ENCODE data around the gene HBS1L.

The HBS1L gene

DNA sequence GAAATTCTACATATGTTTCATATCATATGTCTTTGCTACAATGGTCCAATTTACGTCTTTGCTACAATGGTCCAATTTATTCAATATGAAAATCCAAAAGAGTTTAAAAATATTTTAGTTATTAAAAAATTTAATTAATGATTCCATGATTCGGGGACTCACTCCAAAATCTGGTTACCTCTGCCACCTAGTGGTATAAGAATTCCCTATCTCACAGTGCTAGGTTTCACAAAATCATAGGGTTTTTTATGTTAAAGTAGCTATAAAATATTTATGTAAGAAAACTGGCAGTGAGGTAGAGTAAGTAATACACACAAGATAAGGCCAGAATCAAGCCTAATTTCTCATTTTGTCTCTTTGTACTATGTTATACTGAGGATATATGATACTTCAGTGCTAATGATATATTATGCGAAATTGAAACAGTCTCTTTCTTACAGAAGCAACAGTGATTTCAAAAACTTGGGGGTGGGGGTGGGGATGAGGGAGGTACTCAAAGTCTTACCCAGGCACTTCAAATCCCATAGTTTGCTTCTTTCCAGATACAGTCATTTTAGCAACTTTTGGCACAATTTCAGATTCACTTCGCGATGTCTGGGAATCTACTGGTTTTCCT lies 52.3 kb downstream of the HBS1L start:
- DNase-seq (ENCODE audit: low read depth, low spot score), result no peak

DNA sequence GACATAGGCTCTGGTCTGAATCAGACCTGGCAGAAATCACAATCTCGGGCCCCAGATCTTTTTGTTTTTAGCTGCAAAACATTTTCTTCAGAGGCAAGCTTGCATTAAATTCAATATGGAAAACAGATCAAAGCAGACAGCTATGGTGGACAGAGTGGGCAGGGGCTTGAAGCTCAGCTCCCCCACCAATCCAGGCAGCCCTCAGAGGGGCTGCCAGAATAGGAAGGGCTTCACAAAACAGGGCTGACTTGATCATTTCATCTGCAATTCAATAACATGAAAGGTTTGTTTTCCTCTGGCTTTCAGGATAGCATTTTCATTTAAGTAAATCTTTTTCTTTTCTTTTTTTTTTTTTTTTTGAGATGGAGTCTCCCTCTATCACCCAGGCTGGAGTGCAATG lies 55.5 kb downstream of the HBS1L start:
- DNase-seq (ENCODE audit: low read depth, low spot score), result no peak

DNA sequence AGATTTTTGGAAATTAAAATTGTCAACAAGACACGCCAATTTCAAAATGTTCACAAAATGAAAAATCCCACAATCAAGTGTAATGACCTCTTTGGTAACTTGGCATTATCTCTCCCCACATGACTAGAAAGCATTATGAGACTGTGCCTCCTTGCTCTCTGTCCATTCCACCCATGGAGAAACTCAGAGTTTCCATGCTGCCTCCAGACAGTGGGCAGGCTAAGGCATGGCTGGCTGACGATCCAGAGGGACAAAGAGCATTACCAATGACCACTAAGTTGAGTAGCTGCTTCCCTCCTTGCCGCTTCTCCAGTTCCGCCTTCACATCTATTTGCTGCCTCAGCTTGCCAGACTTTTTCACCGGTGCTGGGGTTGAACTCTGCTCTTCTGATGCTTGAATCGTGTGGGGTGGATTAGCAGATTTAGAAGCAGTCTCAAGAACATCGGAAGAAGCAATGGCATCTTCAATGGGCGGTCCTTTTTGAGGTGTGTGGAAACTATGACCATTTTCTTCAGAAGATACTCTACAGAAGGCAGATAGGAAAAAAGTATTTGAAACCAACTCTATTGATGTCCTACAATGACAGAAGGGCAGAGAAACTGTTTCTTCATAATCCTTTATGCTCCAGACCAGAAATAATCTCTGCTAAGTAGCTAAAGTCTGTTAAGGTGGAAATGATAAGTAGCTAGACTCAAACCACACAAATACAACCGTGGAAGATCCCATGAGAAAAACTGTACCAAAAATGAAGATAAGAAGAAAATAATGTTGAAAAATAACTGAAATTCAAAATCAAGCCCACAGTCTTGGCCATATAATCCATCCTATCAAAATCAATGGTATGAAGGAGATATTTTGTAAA lies 57.3 kb downstream of the HBS1L start:
- no peak for DNase-seq (ENCODE audit: low read depth, low spot score)

DNA sequence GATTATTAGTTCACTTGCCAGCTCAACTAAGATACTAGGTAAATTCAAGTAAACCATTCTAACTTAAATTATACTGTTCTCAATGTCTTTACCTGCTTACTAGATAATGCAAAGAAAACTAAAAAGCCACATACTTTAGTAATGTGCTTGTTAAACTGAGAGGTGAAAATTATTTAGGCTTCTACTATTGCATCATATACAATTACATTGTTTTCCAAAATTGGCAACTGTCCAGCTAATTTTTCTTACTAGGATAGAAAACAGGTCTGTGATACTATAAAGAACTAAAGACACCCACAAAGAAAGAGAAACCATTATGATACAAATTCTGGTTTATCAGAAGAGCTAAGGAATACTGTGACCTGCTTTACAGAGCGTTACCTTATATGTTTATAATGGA lies 59.1 kb downstream of the HBS1L start:
- DNase-seq (ENCODE audit: low read depth, low spot score), result no peak

DNA sequence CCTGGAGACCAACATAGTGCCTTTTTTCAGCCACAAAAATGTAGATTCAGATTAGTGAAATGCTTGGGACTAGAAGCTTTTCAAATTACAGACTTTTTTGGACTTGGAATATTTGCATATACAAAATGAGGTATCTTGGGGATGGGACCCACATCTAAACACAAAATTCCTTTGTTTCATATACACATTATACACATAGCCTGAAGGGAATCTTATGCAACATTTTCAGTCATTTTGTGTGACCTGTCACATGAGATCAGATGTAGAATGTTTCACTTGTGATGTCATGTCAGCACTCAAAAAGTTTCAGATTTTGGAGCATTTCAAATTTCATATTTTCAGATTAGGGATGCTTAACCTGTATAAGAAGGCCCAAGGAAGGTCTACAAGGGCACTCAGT lies 60.2 kb downstream of the HBS1L start:
- no peak for DNase-seq (ENCODE audit: low read depth, low spot score)

DNA sequence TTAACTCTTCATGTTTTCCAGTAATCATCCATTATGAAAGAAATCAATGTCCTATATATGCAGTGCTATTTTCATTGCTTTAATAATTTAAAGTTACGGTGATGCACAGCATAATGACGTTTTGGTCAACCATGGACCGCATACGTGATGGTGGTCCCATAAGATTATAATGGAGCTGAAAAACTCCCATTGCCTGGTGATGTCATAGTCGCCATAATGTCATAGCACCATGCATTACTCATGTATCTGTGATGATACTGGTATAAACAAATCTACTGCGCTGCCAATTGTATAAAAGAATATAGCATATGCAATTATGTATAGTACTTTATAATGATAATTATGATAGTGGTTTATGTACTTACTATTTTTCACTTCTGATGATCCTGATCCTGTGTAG lies 62.5 kb downstream of the HBS1L start:
- no peak for DNase-seq (ENCODE audit: low read depth, low spot score)

DNA sequence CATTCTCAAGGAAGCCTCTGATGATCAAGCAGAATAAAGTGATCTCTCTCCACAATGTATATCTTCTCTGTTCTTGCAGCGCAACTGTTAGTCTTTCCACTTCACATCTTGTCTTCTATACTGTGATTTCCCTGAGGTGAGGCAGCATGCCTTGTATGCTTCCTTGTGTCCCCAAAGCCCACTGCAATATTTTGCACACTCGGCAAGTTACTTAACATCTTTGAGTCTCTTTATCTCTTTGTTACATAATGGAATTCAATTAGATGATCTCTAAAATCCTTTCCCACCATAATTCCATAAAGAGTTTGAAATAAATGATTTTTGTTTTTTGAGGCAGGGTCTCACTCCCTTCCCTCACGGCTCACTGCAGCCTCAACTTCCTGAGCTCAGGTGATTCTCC lies 64.4 kb downstream of the HBS1L start:
- no peak for DNase-seq (ENCODE audit: low read depth, low spot score)

DNA sequence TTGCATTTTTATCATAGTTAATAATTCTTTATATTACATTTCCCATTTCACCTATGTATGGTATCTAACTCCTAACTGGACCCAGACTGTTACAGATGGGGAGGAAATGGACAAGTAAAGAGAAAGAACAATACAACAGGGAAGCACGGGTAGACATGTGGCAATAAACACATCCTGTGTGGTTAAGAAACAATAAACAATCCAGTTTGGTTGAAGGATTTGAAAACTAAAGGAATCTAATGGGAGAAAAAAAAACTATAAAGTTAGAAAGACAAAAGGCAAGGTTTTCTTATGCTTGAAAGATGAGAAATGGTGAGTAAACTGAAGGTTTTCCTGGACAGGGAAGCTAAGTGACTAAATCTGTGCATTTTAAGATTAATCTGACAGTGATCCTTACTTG lies 69.8 kb downstream of the HBS1L start:
- no peak for DNase-seq (ENCODE audit: low read depth, low spot score)

DNA sequence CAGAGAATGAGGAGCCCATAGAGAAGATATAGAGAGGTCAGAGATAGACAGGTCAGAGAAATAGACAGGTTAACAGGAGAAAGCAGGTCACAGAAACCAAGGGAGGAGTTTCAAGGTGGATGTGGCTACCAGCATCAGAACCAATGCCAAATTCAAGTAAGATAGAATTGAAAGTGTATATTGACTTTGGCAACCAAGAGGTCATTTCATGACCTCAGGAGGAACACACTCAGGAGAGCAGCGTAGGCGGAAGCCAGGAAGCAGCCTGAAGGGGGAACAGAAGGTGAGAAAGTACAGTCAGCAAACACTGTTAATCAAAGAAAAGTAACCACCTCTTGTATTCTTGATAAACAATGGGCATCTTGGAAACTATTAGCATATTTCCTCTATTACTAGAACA lies 70.8 kb downstream of the HBS1L start:
- DNase-seq (ENCODE audit: low read depth, low spot score), result no peak

DNA sequence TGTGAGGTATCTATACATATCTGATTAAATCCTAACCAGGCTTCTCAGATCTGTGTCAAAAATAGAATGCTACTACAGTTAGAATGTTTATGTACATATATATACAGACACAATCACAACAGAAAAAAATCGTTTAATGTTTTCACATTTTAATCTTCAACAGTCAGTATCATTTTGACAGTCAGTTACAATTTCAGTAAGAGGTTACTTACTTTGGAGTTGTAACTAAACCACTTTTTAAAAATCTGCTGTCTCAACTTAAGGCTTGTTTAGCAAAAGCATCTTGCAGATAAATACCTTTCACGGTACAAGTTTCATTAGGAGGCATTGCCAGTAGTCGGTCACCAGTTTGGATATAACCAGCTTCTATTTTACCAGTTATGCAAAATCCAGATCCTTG lies 72.5 kb downstream of the HBS1L start:
- DNase-seq (ENCODE audit: low read depth, low spot score), result no peak

DNA sequence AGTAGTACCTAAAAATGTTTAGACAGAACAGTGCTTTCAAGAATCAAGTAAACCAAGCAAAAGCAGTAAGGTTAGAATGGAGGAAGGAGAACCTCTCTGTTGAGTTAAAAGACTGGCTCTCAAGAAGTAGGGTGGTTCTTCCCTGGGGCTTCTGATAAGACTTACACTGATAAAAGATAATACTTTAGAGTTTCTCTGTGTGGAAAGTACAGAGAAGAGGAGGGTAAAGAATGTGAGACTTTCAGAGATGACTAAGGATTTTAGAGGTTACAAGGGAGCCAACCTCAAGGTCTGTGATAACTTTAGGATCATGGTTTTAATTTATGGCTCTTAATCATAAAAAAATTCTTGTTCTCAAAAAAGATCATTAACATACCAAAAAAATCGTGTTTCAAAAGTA lies 73.8 kb downstream of the HBS1L start:
- DNase-seq (ENCODE audit: low read depth, low spot score), result no peak

DNA sequence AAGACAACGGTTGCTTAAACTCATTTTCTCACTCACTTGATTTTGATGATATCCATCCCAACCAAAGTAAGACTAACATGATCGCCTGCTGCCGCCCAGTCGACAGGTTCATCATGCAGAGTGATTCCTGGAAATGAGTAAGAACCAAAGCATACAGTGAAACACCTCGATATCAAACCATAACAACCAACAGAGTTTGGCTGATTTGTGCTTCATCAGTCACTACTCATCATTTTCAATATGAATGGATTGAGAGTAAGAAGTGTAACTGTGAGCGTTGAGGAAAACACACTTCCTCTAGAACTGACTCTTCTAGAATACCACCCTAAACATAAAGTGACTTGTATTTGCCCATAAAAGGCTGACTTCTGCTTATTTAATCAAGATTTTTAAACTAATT lies 75.5 kb downstream of the HBS1L start:
- DNase-seq (ENCODE audit: low read depth, low spot score), result no peak

DNA sequence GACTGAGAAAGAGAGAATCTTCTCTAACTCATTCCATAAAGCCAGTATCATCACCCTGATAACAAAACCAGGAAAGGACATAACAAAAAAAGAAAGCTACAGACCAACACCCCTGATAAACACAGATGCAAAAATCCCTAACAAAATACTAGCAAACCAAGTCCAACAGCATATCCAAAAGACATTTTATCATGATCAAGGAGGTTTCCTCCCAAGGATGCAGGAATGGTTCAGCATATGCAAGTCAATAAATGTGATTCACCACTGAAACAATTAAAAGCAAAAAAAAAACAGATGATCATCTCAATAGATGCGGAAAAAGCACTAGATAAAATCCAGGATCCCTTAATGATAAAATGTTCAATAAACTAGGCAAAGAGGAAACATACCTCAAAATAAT lies 80.3 kb downstream of the HBS1L start:
- DNase-seq (ENCODE audit: low read depth, low spot score), result no peak

DNA sequence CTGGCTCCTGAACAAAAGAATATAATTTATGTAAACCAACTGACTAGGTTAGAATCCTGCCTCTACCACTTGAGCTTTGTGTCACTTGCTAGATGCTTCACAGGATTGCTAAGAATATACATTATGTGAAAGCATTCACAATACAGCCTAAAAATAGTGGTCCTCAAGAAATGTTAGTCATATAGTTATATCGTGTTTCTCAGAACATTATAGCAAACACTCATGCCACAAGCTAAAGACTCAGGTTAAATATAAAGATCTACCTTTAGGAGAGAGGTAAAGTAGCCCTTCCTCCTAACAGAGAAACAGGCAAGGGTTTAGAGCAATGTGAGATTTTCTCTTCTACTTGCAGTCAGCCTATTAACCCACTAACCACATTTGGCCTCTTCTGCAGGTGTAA lies 86.9 kb downstream of the HBS1L start:
- DNase-seq (ENCODE audit: low read depth, low spot score), result no peak

DNA sequence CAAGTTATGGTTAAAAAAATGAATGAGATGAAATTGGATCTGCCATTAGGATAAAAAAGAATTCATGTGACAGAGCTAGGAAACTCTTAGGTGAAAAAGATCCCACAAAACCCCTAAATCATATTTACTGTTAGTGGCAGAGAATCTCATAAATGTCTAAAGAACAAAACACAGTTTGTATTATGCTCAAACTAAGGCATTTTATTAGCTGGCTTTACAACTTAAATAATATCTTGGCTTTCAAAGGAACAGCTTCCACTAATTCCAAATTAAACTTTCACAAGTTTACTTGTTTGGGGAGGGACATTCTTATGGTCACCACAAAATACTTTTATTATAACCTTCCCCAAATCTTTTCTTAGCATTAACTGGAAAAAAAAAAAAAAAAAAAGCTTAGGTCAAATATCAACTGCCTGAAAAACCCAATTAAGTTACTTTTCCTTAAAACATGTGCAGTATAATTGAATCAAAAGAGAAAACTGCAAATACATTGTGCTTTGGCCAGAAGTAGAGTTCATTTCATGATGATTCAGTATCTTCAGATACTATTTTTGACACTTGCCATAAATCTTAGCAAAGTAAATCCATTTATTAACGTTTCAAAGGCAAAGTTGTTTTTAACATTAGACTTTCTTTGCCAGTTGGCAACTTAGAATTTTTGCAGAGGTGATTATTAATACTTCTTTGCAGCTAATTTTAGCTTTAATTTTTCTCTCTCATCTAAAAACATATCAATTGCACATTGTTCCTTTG lies 90.0 kb downstream of the HBS1L start:
- no peak for DNase-seq (ENCODE audit: low read depth, low spot score)

DNA sequence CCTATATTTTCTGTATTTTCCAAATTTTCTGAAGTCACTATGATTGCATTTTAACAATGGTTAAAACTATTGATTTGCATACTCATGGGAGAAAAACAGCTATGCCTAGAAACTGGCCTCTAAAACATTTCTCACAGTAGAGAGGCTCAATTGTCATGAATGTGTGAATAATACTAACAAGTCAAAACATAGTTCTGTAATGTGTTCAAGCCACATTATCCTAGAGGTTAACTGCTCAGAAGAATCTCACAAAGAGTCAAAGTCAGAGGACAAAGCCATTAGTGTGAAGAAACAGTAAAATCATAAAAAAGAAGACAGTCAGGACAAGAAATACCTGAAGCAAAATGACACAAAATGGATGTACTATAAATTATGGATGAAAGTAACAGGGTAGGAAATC lies 92.2 kb downstream of the HBS1L start:
- no peak for DNase-seq (ENCODE audit: low read depth, low spot score)

DNA sequence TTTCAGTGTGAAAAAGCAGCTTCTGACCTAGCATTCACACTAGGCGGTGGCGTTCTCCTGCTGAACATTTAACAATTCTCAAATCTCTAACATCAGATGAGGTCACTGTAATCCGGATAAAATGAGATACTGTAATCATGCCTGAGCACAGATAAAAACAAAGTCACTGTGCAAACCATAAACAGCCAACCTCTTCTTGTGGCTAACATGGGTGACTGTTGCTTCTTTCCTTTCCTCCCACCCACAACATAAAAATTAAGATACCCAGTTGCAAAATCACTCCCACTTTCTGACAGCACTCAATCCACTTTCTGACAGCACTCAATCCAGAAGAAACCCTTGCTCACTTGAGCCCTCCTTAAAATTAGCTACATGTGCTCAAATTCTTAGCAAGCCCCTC lies 93.3 kb downstream of the HBS1L start:
- no peak for DNase-seq (ENCODE audit: low read depth, low spot score)

DNA sequence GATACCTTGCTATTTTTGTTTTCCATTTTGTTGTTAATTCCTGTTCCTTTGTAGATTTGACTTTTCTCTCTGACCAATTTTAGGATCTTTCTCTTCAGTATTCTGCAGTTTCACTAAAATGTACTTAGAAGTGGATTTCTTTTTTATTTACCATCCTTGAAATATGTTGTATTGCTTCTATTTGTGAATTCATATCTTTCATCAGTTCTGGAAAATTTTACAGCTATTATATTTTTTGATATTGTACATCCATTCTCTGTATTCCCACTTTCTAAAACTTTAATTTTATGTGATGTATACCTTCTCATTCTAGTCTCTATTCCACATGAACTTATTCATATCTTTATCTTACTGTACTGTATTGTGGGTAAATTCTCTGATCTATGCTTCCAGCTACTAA lies 95.0 kb downstream of the HBS1L start:
- DNase-seq (ENCODE audit: low read depth, low spot score), result no peak

DNA sequence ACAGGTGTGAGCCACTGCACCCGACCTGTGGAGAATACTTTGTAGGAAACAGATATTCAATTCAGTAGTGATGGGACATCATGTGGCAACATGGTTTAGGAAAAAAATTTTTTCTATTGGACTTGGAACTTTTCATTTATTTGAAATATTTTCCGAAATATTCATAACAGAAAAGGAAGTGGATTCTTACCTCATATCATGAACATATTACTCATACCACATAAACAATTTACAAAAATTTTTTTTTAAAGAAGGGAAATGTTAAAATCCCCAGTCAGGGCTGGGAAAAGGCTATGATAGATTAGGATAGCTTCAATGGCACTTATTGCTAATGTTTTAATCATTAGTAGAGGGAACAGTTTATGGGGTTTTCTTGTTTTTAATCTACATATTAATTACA lies 97.9 kb downstream of the HBS1L start:
- DNase-seq (ENCODE audit: low read depth, low spot score), result no peak

DNA sequence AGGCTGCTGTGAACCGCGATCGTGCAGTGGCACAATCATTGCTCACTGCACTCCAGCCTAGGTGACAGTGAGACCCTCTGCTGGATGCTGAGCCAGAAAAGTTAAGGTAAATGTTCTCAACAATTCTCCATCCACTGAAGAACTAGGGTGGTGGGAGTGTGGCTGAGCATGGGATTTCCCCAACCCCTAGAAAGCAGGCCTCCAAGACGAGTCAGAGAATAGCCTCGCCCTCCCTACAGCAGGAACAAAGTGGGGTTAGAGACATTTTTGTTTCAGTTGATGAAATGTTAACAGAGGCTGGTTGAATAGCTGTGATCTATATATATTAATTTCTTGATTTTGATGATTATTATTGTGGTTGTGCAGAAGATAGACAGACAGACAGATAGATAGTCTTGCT lies 98.6 kb downstream of the HBS1L start:
- no peak for DNase-seq (ENCODE audit: low read depth, low spot score)

DNA sequence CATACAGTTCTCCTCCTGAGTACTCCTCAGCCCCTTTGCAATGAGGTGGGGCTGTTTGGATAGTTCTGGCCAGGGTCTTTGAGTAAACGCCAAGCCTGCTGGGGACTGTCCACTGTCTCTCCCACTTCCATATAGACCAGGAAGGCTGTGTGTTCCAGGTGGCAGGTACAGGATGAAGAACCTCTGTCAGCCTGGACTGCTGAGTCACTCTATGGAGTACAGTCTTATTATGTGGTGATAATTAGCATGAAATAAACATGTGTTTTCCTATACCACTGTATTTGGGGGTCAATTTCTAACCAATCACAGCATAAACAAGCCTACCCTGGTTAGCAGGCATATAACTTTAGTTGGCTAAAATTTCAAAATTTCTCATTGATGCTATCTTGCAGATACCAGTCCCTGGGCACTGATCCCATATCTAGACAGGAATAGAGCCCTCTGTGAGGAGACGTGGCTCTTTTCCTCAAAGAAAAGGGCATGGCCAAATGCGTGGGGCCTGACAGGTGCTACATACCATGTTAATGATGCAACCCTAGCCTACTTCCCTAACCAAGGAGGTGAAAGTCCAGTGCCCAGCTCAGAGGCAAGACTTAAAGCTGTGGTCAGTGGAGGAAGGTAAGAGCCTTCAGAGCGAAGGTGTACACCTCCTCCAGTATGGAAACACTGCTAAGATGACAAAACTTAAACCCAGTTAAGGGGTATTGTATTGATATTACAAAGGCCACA lies 100.2 kb downstream of the HBS1L start:
- no peak for DNase-seq (ENCODE audit: low read depth, low spot score)

Measured in activated naive CD8-positive, alpha-beta T cell treated with anti-CD3 and anti-CD28 coated beads, Interleukin-2, amount 50 U/mL, for 16 hours (primary cell).